ENCODE data around the gene KLHDC8B. TPM values are rescaled to one million over a fixed set of nuclear protein-coding genes. Genes with fewer than 3 reads are reported as not detected.

The KLHDC8B gene
- total RNA-seq, 2 donors from 2014 or later: 41.1 to 77.4 TPM

DNA sequence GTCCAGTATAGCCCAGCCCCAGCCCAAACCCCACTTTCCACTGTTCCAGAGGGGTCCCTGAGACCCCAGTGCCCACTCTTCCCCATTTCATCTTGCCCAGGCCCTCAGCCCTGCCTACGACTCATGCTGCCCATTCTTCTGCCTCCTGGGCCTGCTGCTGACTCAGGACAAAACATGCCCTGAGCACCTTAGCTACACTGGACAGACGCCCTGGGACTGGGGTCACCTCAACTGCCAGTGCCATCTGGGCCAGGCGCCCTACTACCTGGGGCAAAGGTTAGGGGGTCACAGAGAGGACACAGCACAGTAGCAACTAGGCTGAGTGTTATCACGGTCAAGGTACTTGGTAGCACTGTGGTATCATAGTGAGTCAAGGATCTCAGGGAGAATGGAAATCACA, 35.9 kb upstream of the KLHDC8B start:
- WGBS: 90% methylated on average over 4 of the region's 4 CpGs
- Histone ChIP-seq H3K4me1 (replicated peaks) (peaks cover 5% of the 10 kb centered on the region), H3K27me3 (replicated peaks; ENCODE audit: insufficient read depth) (no peaks in the 10 kb centered on the region), H3K36me3 (no peaks in the 10 kb centered on the region), H3K27ac (no peak overlapping the region), H3K4me3 (no peak overlapping the region), H3K9me3 (no peaks in the 10 kb centered on the region)
- no peak for DNase-seq (ENCODE audit: low spot score)
- no peak for TF ChIP-seq POLR2A (IDR thresholded peaks at IDR 0.05)
- TF ChIP-seq, protein P1, sequence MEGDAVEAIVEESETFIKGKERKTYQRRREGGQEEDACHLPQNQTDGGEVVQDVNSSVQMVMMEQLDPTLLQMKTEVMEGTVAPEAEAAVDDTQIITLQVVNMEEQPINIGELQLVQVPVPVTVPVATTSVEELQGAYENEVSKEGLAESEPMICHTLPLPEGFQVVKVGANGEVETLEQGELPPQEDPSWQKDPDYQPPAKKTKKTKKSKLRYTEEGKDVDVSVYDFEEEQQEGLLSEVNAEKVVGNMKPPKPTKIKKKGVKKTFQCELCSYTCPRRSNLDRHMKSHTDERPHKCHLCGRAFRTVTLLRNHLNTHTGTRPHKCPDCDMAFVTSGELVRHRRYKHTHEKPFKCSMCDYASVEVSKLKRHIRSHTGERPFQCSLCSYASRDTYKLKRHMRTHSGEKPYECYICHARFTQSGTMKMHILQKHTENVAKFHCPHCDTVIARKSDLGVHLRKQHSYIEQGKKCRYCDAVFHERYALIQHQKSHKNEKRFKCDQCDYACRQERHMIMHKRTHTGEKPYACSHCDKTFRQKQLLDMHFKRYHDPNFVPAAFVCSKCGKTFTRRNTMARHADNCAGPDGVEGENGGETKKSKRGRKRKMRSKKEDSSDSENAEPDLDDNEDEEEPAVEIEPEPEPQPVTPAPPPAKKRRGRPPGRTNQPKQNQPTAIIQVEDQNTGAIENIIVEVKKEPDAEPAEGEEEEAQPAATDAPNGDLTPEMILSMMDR (IDR thresholded peaks at IDR 0.05): no peak
- TF ChIP-seq POLR2AphosphoS5 (IDR thresholded peaks at IDR 0.05): no peak
- intact Hi-C loops (cut with DNase I): loop anchor here (10.0 kb wide), 1 partner anchor 1149 kb away; no protein-coding TSS in a partner anchor

DNA sequence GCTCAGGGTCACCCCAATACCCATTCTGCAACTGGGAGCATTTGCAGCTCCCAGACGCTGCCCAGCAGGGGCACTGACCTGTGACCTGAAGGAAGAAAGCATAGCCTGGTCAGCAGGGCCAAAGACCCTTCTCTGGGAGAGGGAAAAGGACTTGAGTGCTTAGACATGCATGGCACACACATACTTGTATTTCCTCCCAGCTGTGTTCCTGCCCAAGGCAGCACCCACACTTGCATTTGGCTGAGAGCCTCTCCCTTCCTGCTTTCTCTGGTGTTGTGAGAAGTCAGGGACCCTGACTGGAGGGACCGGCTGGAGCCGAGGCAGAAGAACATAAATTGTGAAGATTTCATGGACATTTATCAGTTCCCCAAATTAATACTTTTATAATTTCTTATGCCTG, 31.3 kb upstream of the KLHDC8B start:
- intact Hi-C loops (cut with DNase I): no loop called here
- Histone ChIP-seq H3K4me1 (replicated peaks) (no peaks in the 10 kb centered on the region), H3K9me3 (no peaks in the 10 kb centered on the region), H3K27me3 (replicated peaks; ENCODE audit: insufficient read depth) (no peaks in the 10 kb centered on the region), H3K4me3 (no peak overlapping the region), H3K36me3 (no peaks in the 10 kb centered on the region), H3K27ac (no peak overlapping the region)
- TF ChIP-seq POLR2A (IDR thresholded peaks at IDR 0.05): no peak
- whole genome bisulfite sequencing: 90% methylated on average over 3 of the region's 3 CpGs
- DNase-seq (ENCODE audit: low spot score): no peak

DNA sequence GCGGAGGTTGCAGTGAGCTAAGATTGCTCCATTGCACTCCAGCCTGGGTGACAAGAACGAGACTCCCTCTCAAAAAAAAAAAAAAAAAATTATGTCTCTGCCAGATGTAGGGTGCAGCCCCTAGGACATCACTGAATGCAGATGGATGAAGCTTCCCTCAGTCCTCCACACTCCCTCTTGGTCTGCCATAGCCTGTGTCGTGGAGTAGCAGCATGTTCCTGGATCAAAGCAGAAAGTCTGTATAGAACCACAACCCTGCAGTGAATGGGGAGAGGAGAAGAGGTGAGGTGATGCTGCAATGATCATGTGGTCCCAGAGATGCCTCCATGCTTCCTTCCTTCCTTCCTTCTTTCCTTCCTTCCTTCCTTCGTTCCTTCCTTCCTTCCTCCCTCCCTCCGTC, 23.2 kb upstream of the KLHDC8B start:
- H3K27ac ChIP-seq: no peak overlapping the region
- 75% methylated on average over 5 of the region's 5 CpGs for WGBS

DNA sequence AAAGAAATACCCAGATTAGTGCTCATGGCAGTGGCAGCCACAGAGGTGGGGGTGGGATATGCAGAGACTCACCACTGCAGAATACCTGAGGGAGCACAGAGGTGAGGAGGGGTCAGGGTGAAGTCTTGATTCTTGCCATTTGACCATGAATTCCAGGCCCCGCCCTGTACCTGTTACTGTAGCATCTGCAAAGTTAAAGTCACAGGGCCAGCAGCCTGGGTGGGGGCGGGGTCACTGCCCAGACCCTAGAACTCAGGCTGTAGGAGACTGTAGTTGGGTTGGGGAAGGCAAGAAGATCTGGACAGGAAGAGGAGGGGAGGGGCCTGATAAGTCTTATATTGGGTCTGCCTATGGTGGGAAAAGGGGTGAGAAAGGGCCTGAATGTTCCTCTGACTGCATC, 19.8 kb upstream of the KLHDC8B start:
- 79% methylated on average over 2 of the region's 2 CpGs for WGBS
- intact Hi-C loops (cut with DNase I): no loop called here
- H3K4me3 ChIP-seq: no peak overlapping the region
- TF ChIP-seq POLR2AphosphoS5 (IDR thresholded peaks at IDR 0.05): no peak
- TF ChIP-seq POLR2A (IDR thresholded peaks at IDR 0.05): no peak
- TF ChIP-seq, protein P1 (IDR thresholded peaks at IDR 0.05): no peak
- H3K4me1 ChIP-seq (replicated peaks): no peaks in the 10 kb centered on the region
- H3K27ac ChIP-seq: no peak overlapping the region
- DNase-seq (ENCODE audit: low spot score): no peak
- H3K36me3 ChIP-seq: no peaks in the 10 kb centered on the region
- H3K27me3 ChIP-seq (replicated peaks; ENCODE audit: insufficient read depth): no peaks in the 10 kb centered on the region
- no peaks in the 10 kb centered on the region for H3K9me3 ChIP-seq

More for the DNA sequence above, 23.2 kb upstream of the KLHDC8B start:
- Histone ChIP-seq H3K36me3 (no peaks in the 10 kb centered on the region), H3K9me3 (no peaks in the 10 kb centered on the region), H3K4me3 (no peak overlapping the region), H3K4me1 (replicated peaks) (no peaks in the 10 kb centered on the region), H3K27me3 (replicated peaks; ENCODE audit: insufficient read depth) (no peaks in the 10 kb centered on the region)
- TF ChIP-seq POLR2AphosphoS5 (IDR thresholded peaks at IDR 0.05): no peak
- TF ChIP-seq POLR2A (IDR thresholded peaks at IDR 0.05): no peak
- intact Hi-C loops (cut with DNase I): no loop called here
- no peak for DNase-seq (ENCODE audit: low spot score)

DNA sequence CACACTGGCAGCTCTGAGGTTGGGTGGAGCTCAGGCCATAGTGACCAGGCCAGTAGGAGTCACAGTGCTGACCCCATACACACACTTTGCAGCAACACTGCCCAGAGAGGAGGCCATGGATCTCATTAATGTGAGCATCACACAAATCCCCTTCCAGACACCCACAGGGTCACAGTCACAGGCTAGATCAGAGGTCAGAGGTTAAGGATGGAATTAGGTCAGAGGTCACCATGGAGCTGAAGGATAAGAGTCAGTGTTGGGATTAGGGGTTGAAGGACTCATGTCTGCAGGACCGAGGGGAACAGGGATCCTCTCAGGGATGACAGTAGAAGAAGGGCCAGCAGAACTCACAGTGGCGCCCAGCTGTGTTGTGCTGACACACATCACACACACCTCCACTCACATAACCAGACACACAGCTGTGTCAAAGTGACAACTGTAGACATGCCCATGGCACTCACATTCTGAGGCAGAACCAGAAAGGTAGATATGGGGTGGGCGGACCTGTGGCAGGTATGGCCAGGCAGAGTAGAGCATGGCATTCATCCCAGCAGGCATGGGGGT, 18.0 kb upstream of the KLHDC8B start:
- intact Hi-C loops (cut with DNase I): no loop called here
- DNase-seq (ENCODE audit: low spot score): no peak
- H3K4me1 ChIP-seq (replicated peaks): no peaks in the 10 kb centered on the region
- WGBS: 75% methylated on average over 3 of the region's 3 CpGs
- H3K4me3 ChIP-seq: no peak overlapping the region
- H3K27me3 ChIP-seq (replicated peaks; ENCODE audit: insufficient read depth): no peaks in the 10 kb centered on the region
- H3K9me3 ChIP-seq: no peaks in the 10 kb centered on the region
- TF ChIP-seq POLR2A (IDR thresholded peaks at IDR 0.05): no peak
- TF ChIP-seq, protein P1 (IDR thresholded peaks at IDR 0.05): no peak
- TF ChIP-seq POLR2AphosphoS5 (IDR thresholded peaks at IDR 0.05): no peak
- H3K36me3 ChIP-seq: no peaks in the 10 kb centered on the region
- no peak overlapping the region for H3K27ac ChIP-seq

DNA sequence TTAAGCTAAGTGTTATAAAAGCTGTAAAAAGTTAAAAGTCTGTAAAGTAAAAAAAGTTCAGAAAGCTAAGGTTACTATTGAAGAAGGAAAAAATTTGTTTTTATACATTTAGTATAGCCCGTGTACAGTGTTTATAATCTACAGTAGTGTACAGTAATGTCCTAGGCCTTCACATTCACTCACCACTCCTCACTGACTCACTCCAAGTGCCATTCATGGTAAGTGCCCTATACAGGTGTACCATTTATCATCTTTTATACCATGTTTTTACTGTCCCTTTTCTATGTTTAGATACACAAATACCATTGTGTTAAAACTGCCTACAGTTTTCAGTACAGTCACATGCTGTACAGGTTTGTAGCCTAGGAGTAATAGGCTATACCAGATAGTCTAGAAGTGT, 14.1 kb upstream of the KLHDC8B start:
- WGBS: 59% methylated on average over 1 of the region's 1 CpG
- Histone ChIP-seq H3K9me3 (no peaks in the 10 kb centered on the region), H3K36me3 (no peaks in the 10 kb centered on the region), H3K27me3 (replicated peaks; ENCODE audit: insufficient read depth) (no peaks in the 10 kb centered on the region), H3K27ac (no peak overlapping the region), H3K4me3 (no peak overlapping the region), H3K4me1 (replicated peaks) (no peaks in the 10 kb centered on the region)
- TF ChIP-seq, protein P1 (IDR thresholded peaks at IDR 0.05): no peak
- TF ChIP-seq POLR2A (IDR thresholded peaks at IDR 0.05) (no peak), POLR2AphosphoS5 (IDR thresholded peaks at IDR 0.05) (no peak)
- intact Hi-C loops (cut with DNase I): no loop called here
- no peak for DNase-seq (ENCODE audit: low spot score)

Measured in prostate gland (tissue), 2 donors.